Adrenal gland (tissue), 5 donors: Measurements from ENCODE around the gene TRIP12.

ENCODE experiments used
- CTCF ChIP-seq, 6 experiments: fragments of 450-650 bp in 4 of 6; fragments of 200-600 bp in 2 of 6; sonication (generic) in 1 of 6; IDR thresholded peaks; 1 replicate in 5 of 6; 2 replicates in 1 of 6; pipeline versions ENCODE4 v1.5.1 to v1.8.0; 2016 to 2021; ENCODE audit warnings: antibody characterized with exemption in 6 of 6, mild to moderate bottlenecking in 2 of 6, moderate library complexity in 1 of 6
- POLR2A ChIP-seq, 2 donors: fragments of 450-650 bp; IDR thresholded peaks; one replicate each; pipeline ENCODE4 v1.6.1; 2017; ENCODE audit warnings: antibody characterized with exemption in 2 of 2, mild to moderate bottlenecking in 2 of 2, moderate library complexity in 1 of 2
- donor health status: DM: no; HTN: no; CAD: no.

GRCh38 chr2:229851870-229852269, 69.9 kb downstream of the TRIP12 start:
- TF ChIP-seq CTCF (IDR thresholded peaks at IDR 0.05), result no peak
- TF ChIP-seq POLR2A (IDR thresholded peaks at IDR 0.05), result no peak
